Muscle layer of duodenum (tissue), 2 donors: Measurements from ENCODE around the gene SMARCA2.

Experiments used
- H3K27ac ChIP-seq: one replicate; pipeline ENCODE4 v1.7.0; 2013; ENCODE audit warnings: mild to moderate bottlenecking, low read length
- H3K27me3 ChIP-seq: one replicate; pipeline ENCODE4 v1.7.0; 2013; ENCODE audit warnings: low read depth, mild to moderate bottlenecking, control low read depth, low read length
- H3K36me3 ChIP-seq, 2 donors: one replicate each; pipeline ENCODE4 v1.7.0; 2013; ENCODE audit warnings: low read length in 2 of 2, control low read depth in 1 of 2, mild to moderate bottlenecking in 1 of 2; ENCODE audit not compliant: insufficient read depth in 2 of 2, control insufficient read depth in 1 of 2
- H3K4me1 ChIP-seq, 2 donors: one replicate each; pipeline ENCODE4 v1.7.0; 2013; ENCODE audit warnings: low read length in 2 of 2, mild to moderate bottlenecking in 2 of 2, control low read depth in 1 of 2, moderate library complexity in 1 of 2; ENCODE audit not compliant: insufficient read depth in 2 of 2, control insufficient read depth in 1 of 2
- H3K4me3 ChIP-seq, 2 donors: one replicate each; pipeline ENCODE4 v1.7.0; 2013; ENCODE audit warnings: low read length in 2 of 2, low read depth in 1 of 2, mild to moderate bottlenecking in 1 of 2
- H3K9me3 ChIP-seq, 2 donors: one replicate each; pipeline ENCODE4 v1.7.0; 2013; ENCODE audit warnings: low read length in 2 of 2, control low read depth in 1 of 2, mild to moderate bottlenecking in 1 of 2; ENCODE audit not compliant: control insufficient read depth in 1 of 2
- donor health status: healthy.

SMARCA2 gene

GRCh38 chr9:2152966-2153629 lies 138.0 kb downstream of the SMARCA2 start:
- Histone ChIP-seq H3K27me3 (no peaks in the 10 kb centered on the region), H3K9me3 (no peaks in the 10 kb centered on the region), H3K4me1 (peaks cover 0 to 19% of the 10 kb centered on the region in 2 donors), H3K4me3 (no peak overlapping the region), H3K27ac (no peak overlapping the region), H3K36me3 (no peaks in the 10 kb centered on the region)

GRCh38 chr9:2153630-2154217 lies 138.6 kb downstream of the SMARCA2 start:
- H3K4me1 ChIP-seq: peaks cover 0 to 19% of the 10 kb centered on the region in 2 donors
- H3K27ac ChIP-seq: no peak overlapping the region
- no peaks in the 10 kb centered on the region for H3K27me3 ChIP-seq
- no peaks in the 10 kb centered on the region for H3K9me3 ChIP-seq
- H3K36me3 ChIP-seq: no peaks in the 10 kb centered on the region
- H3K4me3 ChIP-seq: no peak overlapping the region

- Histone ChIP-seq H3K36me3 (no peaks in the 10 kb centered on the region), H3K9me3 (no peaks in the 10 kb centered on the region), H3K4me3 (no peak overlapping the region), H3K4me1 (peaks cover 0 to 19% of the 10 kb centered on the region in 2 donors), H3K27ac (no peak overlapping the region), H3K27me3 (no peaks in the 10 kb centered on the region)
These were observed 139.6 kb downstream of the SMARCA2 start for GRCh38 chr9:2154731-2155130.

- H3K4me1 ChIP-seq: peaks cover 0 to 19% of the 10 kb centered on the region in 2 donors
- no peaks in the 10 kb centered on the region for H3K27me3 ChIP-seq
- no peaks in the 10 kb centered on the region for H3K36me3 ChIP-seq
- no peaks in the 10 kb centered on the region for H3K9me3 ChIP-seq
- H3K27ac ChIP-seq: no peak overlapping the region
- H3K4me3 ChIP-seq: no peak overlapping the region
These were observed 140.8 kb downstream of the SMARCA2 start for GRCh38 chr9:2155966-2156365.

- Histone ChIP-seq H3K4me1 (peaks cover 0 to 19% of the 10 kb centered on the region in 2 donors), H3K27me3 (no peaks in the 10 kb centered on the region), H3K4me3 (peak overlapping the region; percentile 68 to 72), H3K9me3 (no peaks in the 10 kb centered on the region), H3K36me3 (peaks cover 4 to 6% of the 10 kb centered on the region in 2 donors), H3K27ac (peak overlapping the region; percentile 88)
These were observed 142.3 kb downstream of the SMARCA2 start for GRCh38 chr9:2157277-2158110.

- H3K27me3 ChIP-seq: no peaks in the 10 kb centered on the region
- H3K36me3 ChIP-seq: peaks cover 4 to 10% of the 10 kb centered on the region in 2 donors
- H3K4me1 ChIP-seq: peaks cover 0 to 19% of the 10 kb centered on the region in 2 donors
- peak overlapping the region; percentile 88 for H3K27ac ChIP-seq
- no peaks in the 10 kb centered on the region for H3K9me3 ChIP-seq
- H3K4me3 ChIP-seq: peak overlapping the region; percentile 68 to 72
These were observed 143.0 kb downstream of the SMARCA2 start for GRCh38 chr9:2158111-2158610.

GRCh38 chr9:2158766-2159430 lies 143.8 kb downstream of the SMARCA2 start:
- Histone ChIP-seq H3K4me3 (peak overlapping the region; percentile 68 to 72), H3K36me3 (peaks cover 4 to 16% of the 10 kb centered on the region in 2 donors), H3K27ac (peak overlapping the region; percentile 88), H3K27me3 (no peaks in the 10 kb centered on the region), H3K4me1 (peaks cover 0 to 13% of the 10 kb centered on the region in 2 donors), H3K9me3 (no peaks in the 10 kb centered on the region)

GRCh38 chr9:2159521-2160454 lies 144.6 kb downstream of the SMARCA2 start:
- Histone ChIP-seq H3K9me3 (no peaks in the 10 kb centered on the region), H3K27ac (peak overlapping the region; percentile 88), H3K27me3 (no peaks in the 10 kb centered on the region), H3K4me1 (peaks cover 0 to 11% of the 10 kb centered on the region in 2 donors), H3K4me3 (peak overlapping the region; percentile 40 to 46), H3K36me3 (peaks cover 4 to 24% of the 10 kb centered on the region in 2 donors)

- no peak overlapping the region for H3K4me3 ChIP-seq
- peaks cover 0 to 11% of the 10 kb centered on the region in 2 donors for H3K4me1 ChIP-seq
These were observed 146.5 kb downstream of the SMARCA2 start for GRCh38 chr9:2161661-2162060.

GRCh38 chr9:2163231-2163885 lies 148.2 kb downstream of the SMARCA2 start:
- no peaks in the 10 kb centered on the region for H3K9me3 ChIP-seq
- H3K4me1 ChIP-seq: no peaks in the 10 kb centered on the region
- no peak overlapping the region for H3K27ac ChIP-seq
- H3K27me3 ChIP-seq: no peaks in the 10 kb centered on the region
- no peak overlapping the region for H3K4me3 ChIP-seq
- H3K36me3 ChIP-seq: peaks cover 10 to 24% of the 10 kb centered on the region in 2 donors

More at GRCh38 chr9:2161661-2162060, 146.5 kb downstream of the SMARCA2 start:
- Histone ChIP-seq H3K27me3 (no peaks in the 10 kb centered on the region), H3K27ac (no peak overlapping the region), H3K36me3 (peaks cover 4 to 24% of the 10 kb centered on the region in 2 donors), H3K9me3 (no peaks in the 10 kb centered on the region)
